Cardiac fibroblast (primary cell): Measurements from ENCODE around the gene PROSER1.

Experiments
- DNase-seq, 2 donors: peaks; one replicate each; pipeline versions ENCODE4 v3.0.0 to v3.0.0-alpha.2; 2010; ENCODE audit warnings: low read depth in 2 of 2
- H3K4me3 ChIP-seq, 2 donors: replicated peaks in 1 of 2; 1 replicate in 1 of 2; 2 replicates in 1 of 2; pipeline ENCODE4 v1.5.1; 2011; ENCODE audit warnings: low read depth in 2 of 2, low read length in 2 of 2, mild to moderate bottlenecking in 2 of 2, moderate library complexity in 1 of 2
- CTCF ChIP-seq: IDR thresholded peaks from one replicate; pipeline ENCODE4 v1.5.1; 2011; ENCODE audit warnings: low read depth, mild to moderate bottlenecking, low read length, inconsistent platforms

Gene PROSER1

GRCh38 chr13:39040206-39040605 lies 2.3 kb upstream of the PROSER1 start:
- H3K4me3 ChIP-seq = no peak overlapping the region
- peak in 1 of 2 donors; percentile 12 for DNase-seq
- TF ChIP-seq CTCF = no peak

- peak overlapping the region; percentile 92 for H3K4me3 ChIP-seq
- no peak for DNase-seq
- no peak for TF ChIP-seq CTCF
These were observed 1.2 kb upstream of the PROSER1 start for GRCh38 chr13:39039041-39039440.

GRCh38 chr13:39038569-39039030 lies 711 bp upstream of the PROSER1 start:
- no peak for TF ChIP-seq CTCF
- peak overlapping the region; percentile 92 for H3K4me3 ChIP-seq
- peak in 1 of 2 donors; percentile 37 for DNase-seq

GRCh38 chr13:39037410-39037879 lies 444 bp downstream of the PROSER1 start:
- no peak for TF ChIP-seq CTCF
- DNase-seq = no peak
- H3K4me3 ChIP-seq = peak overlapping the region; percentile 92

- TF ChIP-seq CTCF = no peak
- peak; percentile 29 to 42 for DNase-seq
- H3K4me3 ChIP-seq = peak overlapping the region; percentile 92
These were observed 1.7 kb downstream of the PROSER1 start for GRCh38 chr13:39036212-39036611.

- no peak for DNase-seq
- H3K4me3 ChIP-seq = peak overlapping the region; percentile 92
These were observed 2.1 kb downstream of the PROSER1 start for GRCh38 chr13:39035799-39036198.

More at GRCh38 chr13:39035799-39036198, 2.1 kb downstream of the PROSER1 start:
- no peak for TF ChIP-seq CTCF
